Common myeloid progenitor, CD34-positive (primary cell): ENCODE results near the gene PLXNB2.
A peak's percentile ranks its signal among the peaks of the same experiment; 100 is the strongest.

Experiments
- CTCF ChIA-PET: fragments of 350-600 bp; sonication (Branson Sonifier 250); formaldehyde crosslinking; loops from one replicate; lab custom pipeline; 2021; ENCODE audit warnings: antibody characterized with exemption; lab: Charles Lee
- POLR2A ChIA-PET: fragments of 350-600 bp; sonication (Branson Sonifier 250); formaldehyde crosslinking; loops from one replicate; lab custom pipeline; 2021; ENCODE audit warnings: antibody characterized with exemption; lab: Charles Lee
- DNase-seq, 3 donors: peaks; one replicate each; pipeline versions ENCODE4 v3.0.0 to v3.0.0-alpha.2; 2013
- H3K27ac ChIP-seq, 2 experiments: 1 replicate in 1 of 2; 2 replicates in 1 of 2; pipeline ENCODE4 v1.7.0; 2013; ENCODE audit warnings: inconsistent platforms in 2 of 2, low read length in 2 of 2, mild to moderate bottlenecking in 2 of 2, low read depth in 1 of 2, moderate library complexity in 1 of 2; ENCODE audit not compliant: severe bottlenecking in 2 of 2, insufficient read depth in 1 of 2, poor library complexity in 1 of 2
- H3K27me3 ChIP-seq, 5 experiments: replicated peaks in 2 of 5; 1 replicate in 3 of 5; 2 replicates in 2 of 5; pipeline versions ENCODE4 v1.6.1 to v1.7.0; 2013; ENCODE audit warnings: low read length in 4 of 5, mild to moderate bottlenecking in 2 of 5, moderate library complexity in 2 of 5, inconsistent platforms in 1 of 5; ENCODE audit not compliant: insufficient read depth in 5 of 5, control insufficient read depth in 4 of 5
- H3K36me3 ChIP-seq, 4 experiments: 1 replicate in 2 of 4; 2 replicates in 2 of 4; pipeline versions ENCODE4 v1.6.1 to v1.7.0; 2013; ENCODE audit warnings: low read length in 3 of 4, control low read depth in 1 of 4, mild to moderate bottlenecking in 1 of 4; ENCODE audit not compliant: control insufficient read depth in 4 of 4, insufficient read depth in 4 of 4
- H3K4me1 ChIP-seq, 4 experiments: 1 replicate in 3 of 4; 2 replicates in 1 of 4; pipeline versions ENCODE4 v1.6.1 to v1.7.1; 2013; ENCODE audit warnings: low read length in 3 of 4, mild to moderate bottlenecking in 3 of 4, control low read depth in 1 of 4, inconsistent platforms in 1 of 4, moderate library complexity in 1 of 4; ENCODE audit not compliant: control insufficient read depth in 4 of 4, insufficient read depth in 4 of 4; ENCODE audit errors: control extremely low read depth in 1 of 4
- H3K4me3 ChIP-seq, 7 experiments: 1 replicate in 4 of 7; 2 replicates in 3 of 7; pipeline versions ENCODE4 v1.5.1 to v1.7.0; 2013; ENCODE audit warnings: mild to moderate bottlenecking in 7 of 7, low read length in 6 of 7, moderate library complexity in 6 of 7, inconsistent platforms in 2 of 7, low read depth in 2 of 7, control low read depth in 1 of 7; ENCODE audit not compliant: insufficient read depth in 4 of 7, control insufficient read depth in 1 of 7; ENCODE audit errors: extremely low read depth in 1 of 7
- H3K9me3 ChIP-seq, 5 experiments: 1 replicate in 4 of 5; 2 replicates in 1 of 5; pipeline versions ENCODE4 v1.6.1 to v1.7.1; 2013; ENCODE audit warnings: low read length in 4 of 5, mild to moderate bottlenecking in 2 of 5, inconsistent platforms in 1 of 5, low read depth in 1 of 5, moderate library complexity in 1 of 5; ENCODE audit not compliant: control insufficient read depth in 4 of 5, insufficient read depth in 2 of 5; ENCODE audit errors: control extremely low read depth in 1 of 5
- WGBS: methylation state at CpG from one replicate; pipeline ENCODE4 v1.1.5; 2013; ENCODE audit not compliant: insufficient coverage; 5-methylcytosine and 5-hydroxymethylcytosine counted together

The PLXNB2 gene

GRCh38 chr22:50343541-50343935, 36.1 kb upstream of the PLXNB2 start:
- H3K4me3 ChIP-seq: peak overlapping the region; percentile 72 to 86 (median 78)
- CTCF ChIA-PET: interaction anchor here (0.6 kb wide), 1 partner anchor 12 kb away, joined by 4 read pairs; no protein-coding TSS in a partner anchor

GRCh38 chr22:50342651-50343540, 35.5 kb upstream of the PLXNB2 start, which contains the start of gene PPP6R2:
Gene PPP6R2 (plus strand): TSS chr22:50343327. CDS start chr22:50393909, 50,582 bp downstream.
- peak; percentile 64 to 75 (median 70) for DNase-seq
- WGBS: under 1% methylated on average over 55 of the region's 87 CpGs
- Histone ChIP-seq H3K9me3 (no peaks in the 10 kb centered on the region), H3K36me3 (peaks cover 0 to 14% (median 4%) of the 10 kb centered on the region in 4 experiments), H3K27me3 (no peaks in the 10 kb centered on the region), H3K27ac (peak within 1 kb of the TSS; percentile 61 to 89), H3K4me3 (peak within 1 kb of the TSS; percentile 72 to 86 (median 78)), H3K4me1 (peaks cover 0 to 17% (median 16%) of the 10 kb centered on the region in 4 experiments)
- CTCF ChIA-PET: interaction anchor here (0.6 to 3.0 kb wide), 11 partner anchors 13 to 101 kb away, joined by 4 to 46 read pairs (median 17); partner anchors contain the start of genes DENND6B and HDAC10
- POLR2A ChIA-PET: interaction anchor here (0.8 kb wide), 1 partner anchor 9 kb away, joined by 3 read pairs; no protein-coding TSS in a partner anchor

More at GRCh38 chr22:50343541-50343935, 36.1 kb upstream of the PLXNB2 start:
- WGBS: no CpG with 5 or more reads among the region's 9 CpGs
- Histone ChIP-seq H3K36me3 (peaks cover 0 to 20% (median 5%) of the 10 kb centered on the region in 4 experiments), H3K27me3 (no peaks in the 10 kb centered on the region), H3K9me3 (no peaks in the 10 kb centered on the region), H3K27ac (peak overlapping the region; percentile 61 to 89), H3K4me1 (peaks cover 0 to 17% (median 16%) of the 10 kb centered on the region in 4 experiments)
- peak in 1 of 3 donors; percentile 34 for DNase-seq
- POLR2A ChIA-PET: no interaction called here

- Histone ChIP-seq H3K4me1 (peaks cover 0 to 17% (median 16%) of the 10 kb centered on the region in 4 experiments), H3K27ac (peak overlapping the region in 1 of 2 experiments; percentile 89), H3K27me3 (no peaks in the 10 kb centered on the region), H3K36me3 (peaks cover 0 to 6% (median 2%) of the 10 kb centered on the region in 4 experiments), H3K4me3 (peak overlapping the region; percentile 12 to 86 (median 78)), H3K9me3 (no peaks in the 10 kb centered on the region)
- ChIA-PET CTCF (interaction anchor here (0.7 to 3.0 kb wide), 22 partner anchors 10 to 278 kb away, joined by 3 to 46 read pairs (median 6); partner anchors contain the start of genes DENND6B and HDAC10), POLR2A (interaction anchor here (0.6 to 0.8 kb wide), 2 partner anchors 9 to 66 kb away, joined by 3 read pairs; no protein-coding TSS in a partner anchor)
- 9% methylated on average over 19 of the region's 26 CpGs for WGBS
- DNase-seq: peak; percentile 78 to 89 (median 88)
Measured at GRCh38 chr22:50341977-50342650, 34.7 kb upstream of the PLXNB2 start.

- DNase-seq: peak; percentile 59 to 75 (median 64)
- POLR2A ChIA-PET: interaction anchor here (1.2 kb wide), 1 partner anchor 12 kb away, joined by 5 read pairs; no protein-coding TSS in a partner anchor
- Histone ChIP-seq H3K27me3 (no peaks in the 10 kb centered on the region), H3K27ac (no peak overlapping the region), H3K36me3 (no peaks in the 10 kb centered on the region), H3K4me3 (no peak overlapping the region), H3K9me3 (no peaks in the 10 kb centered on the region), H3K4me1 (peaks cover 0 to 13% (median 11%) of the 10 kb centered on the region in 4 experiments)
- CTCF ChIA-PET: interaction anchor here (0.7 to 3.0 kb wide), 14 partner anchors 11 to 89 kb away, joined by 3 to 46 read pairs (median 9); partner anchors contain the start of genes DENND6B and HDAC10
- WGBS: 77% methylated on average over 4 of the region's 12 CpGs
Measured at GRCh38 chr22:50339945-50340879, 32.8 kb upstream of the PLXNB2 start.

GRCh38 chr22:50338860-50339462, 31.5 kb upstream of the PLXNB2 start:
- Histone ChIP-seq H3K27me3 (no peaks in the 10 kb centered on the region), H3K4me3 (no peak overlapping the region), H3K9me3 (no peaks in the 10 kb centered on the region), H3K36me3 (no peaks in the 10 kb centered on the region), H3K27ac (no peak overlapping the region), H3K4me1 (peaks cover 0 to 13% (median 11%) of the 10 kb centered on the region in 4 experiments)
- peak in 1 of 3 donors; percentile 28 for DNase-seq
- 100% methylated on average over 2 of the region's 4 CpGs for WGBS
- ChIA-PET POLR2A (no interaction called here), CTCF (no interaction called here)
